Measurements from ENCODE around the gene CASP2. TPM values are rescaled to one million over a fixed set of nuclear protein-coding genes. Genes with fewer than 3 reads are reported as not detected.

The CASP2 gene
- polyA plus RNA-seq, 1 of the 3 experiments (the other 2 are of a cell fraction) = 19.7 TPM

GRCh38 chr7:143290293-143290692, 2.1 kb downstream of the CASP2 start:
- H3K4me3 ChIP-seq (ENCODE audit: low read depth in 2 of 2, low read length in 1 of 2) = peak overlapping the region in 1 of 2 experiments; percentile 86; a peak in 2 of 4 replicates

GRCh38 chr7:143292876-143293275, 4.7 kb downstream of the CASP2 start:
- H3F3A ChIP-seq (replicated peaks; ENCODE audit: insufficient read depth) = peaks cover 32% of the 10 kb centered on the region
- H3K4me1 ChIP-seq (ENCODE audit: control insufficient read depth in 1 of 2, insufficient read depth in 2 of 2, low read depth in 1 of 2, low read length in 1 of 2) = peaks cover 15 to 34% of the 10 kb centered on the region in 2 experiments
- H3K36me3 ChIP-seq (replicated peaks in 1 of 2; ENCODE audit: control insufficient read depth in 1 of 2, insufficient read depth in 2 of 2, low read length in 1 of 2) = peaks cover 56 to 74% of the 10 kb centered on the region in 2 experiments
- H3K4me3 ChIP-seq (ENCODE audit: low read depth in 2 of 2, low read length in 1 of 2) = no peak overlapping the region
- ChIA-PET CTCF (interaction anchor here (0.7 to 4.9 kb wide), 6 partner anchors 8 to 52 kb away, joined by 3 to 30 read pairs (median 4); partner anchors contain the start of gene GSTK1), POLR2A (no interaction called here)
- peaks cover 75% of the 10 kb centered on the region for H3K79me2 ChIP-seq (ENCODE audit: insufficient read depth)
- 98% methylated on average over 5 of the region's 5 CpGs for WGBS (ENCODE audit: low lambda C conversion rate)
- peaks cover 31% of the 10 kb centered on the region for H4K20me1 ChIP-seq (ENCODE audit: insufficient read depth)
- no peak overlapping the region for H3K27ac ChIP-seq (ENCODE audit: low read depth in 2 of 2, low read length in 1 of 2)
- DNase-seq = no peak
- H3K9me3 ChIP-seq = no peaks in the 10 kb centered on the region
- H3K9me2 ChIP-seq = no peaks in the 10 kb centered on the region
- no peaks in the 10 kb centered on the region for H3K27me3 ChIP-seq (ENCODE audit: insufficient read depth)
- H3K9ac ChIP-seq = no peak overlapping the region
- no peak overlapping the region for H3K4me2 ChIP-seq
- H2AFZ ChIP-seq (ENCODE audit: low read depth) = no peak overlapping the region
- TF ChIP-seq SMC3 (IDR thresholded peaks at IDR 0.05; ENCODE audit: low read depth, low read length) (no peak), NRF1 (IDR thresholded peaks at IDR 0.05; ENCODE audit: low read depth, low read length) (no peak), JUND (IDR thresholded peaks at IDR 0.05) (no peak), EZH2phosphoT487 (IDR thresholded peaks at IDR 0.05; ENCODE audit: borderline replicate concordance, low read depth) (no peak), MXI1 (IDR thresholded peaks at IDR 0.05; ENCODE audit: low read depth, low read length) (no peak), MEF2A (IDR thresholded peaks at IDR 0.05; ENCODE audit: borderline replicate concordance, low read depth) (no peak), FOXM1 (IDR thresholded peaks at IDR 0.05; ENCODE audit: low read depth) (no peak), TEAD4 (IDR thresholded peaks at IDR 0.05; ENCODE audit: borderline replicate concordance, insufficient read depth) (no peak), RXRA (IDR thresholded peaks at IDR 0.05; ENCODE audit: borderline replicate concordance, low read depth) (no peak), TAF1 (IDR thresholded peaks at IDR 0.05; ENCODE audit: borderline replicate concordance, low read depth, low read length) (no peak), RFX5 (IDR thresholded peaks at IDR 0.05; ENCODE audit: low read length) (no peak), GATA2 (CRISPR knock-in tag; IDR thresholded peaks at IDR 0.05) (no peak), USF2 (IDR thresholded peaks at IDR 0.05; ENCODE audit: borderline replicate concordance, low read depth, low read length) (no peak), ZBTB33 (IDR thresholded peaks at IDR 0.05; ENCODE audit: borderline replicate concordance, low read depth) (no peak), RCOR1 (IDR thresholded peaks at IDR 0.05; ENCODE audit: low read length) (no peak)

More at GRCh38 chr7:143290293-143290692, 2.1 kb downstream of the CASP2 start:
- Histone ChIP-seq H3K27me3 (ENCODE audit: insufficient read depth) (no peaks in the 10 kb centered on the region), H3K9me2 (no peaks in the 10 kb centered on the region), H2AFZ (ENCODE audit: low read depth) (no peak overlapping the region), H3K4me1 (ENCODE audit: control insufficient read depth in 1 of 2, insufficient read depth in 2 of 2, low read depth in 1 of 2, low read length in 1 of 2) (peaks cover 19 to 21% of the 10 kb centered on the region in 2 experiments), H3K36me3 (replicated peaks in 1 of 2; ENCODE audit: control insufficient read depth in 1 of 2, insufficient read depth in 2 of 2, low read length in 1 of 2) (peaks cover 34 to 48% of the 10 kb centered on the region in 2 experiments), H3K79me2 (ENCODE audit: insufficient read depth) (peaks cover 59% of the 10 kb centered on the region), H4K20me1 (ENCODE audit: insufficient read depth) (peaks cover 17% of the 10 kb centered on the region), H3K27ac (ENCODE audit: low read depth in 2 of 2, low read length in 1 of 2) (no peak overlapping the region), H3F3A (replicated peaks; ENCODE audit: insufficient read depth) (peaks cover 17% of the 10 kb centered on the region), H3K4me2 (peak overlapping the region; percentile 80), H3K9ac (no peak overlapping the region), H3K9me3 (no peaks in the 10 kb centered on the region)
- no peak for DNase-seq
- TF ChIP-seq JUND (IDR thresholded peaks at IDR 0.05) (no peak), USF1 (IDR thresholded peaks at IDR 0.05; ENCODE audit: borderline replicate concordance, low read depth) (no peak), FOXJ3 (CRISPR knock-in tag; IDR thresholded peaks at IDR 0.05) (no peak), SMC3 (IDR thresholded peaks at IDR 0.05; ENCODE audit: low read depth, low read length) (no peak), CTCF (IDR thresholded peaks at IDR 0.05) (no peak), TCF12 (IDR thresholded peaks at IDR 0.05) (no peak), EP300 (IDR thresholded peaks at IDR 0.05; ENCODE audit: borderline replicate concordance in 1 of 2, low read depth in 1 of 2, low read length in 1 of 2) (no peak)
- ChIA-PET POLR2A (interaction anchor here (0.9 to 1.2 kb wide), 2 partner anchors 27 to 40 kb away, joined by 3 to 4 read pairs; partner anchors contain the start of gene GSTK1), CTCF (interaction anchor here (1.0 to 4.9 kb wide), 4 partner anchors 11 to 50 kb away, joined by 3 to 30 read pairs (median 4); no protein-coding TSS in a partner anchor)
- 78% methylated on average over 4 of the region's 4 CpGs for WGBS (ENCODE audit: low lambda C conversion rate)

All from SK-N-SH (cell line).